Mucosa of rectum (tissue), 2 donors: ENCODE measurements around the gene DLX6.

Experiments used
- H3K27ac ChIP-seq, 2 donors: one replicate each; pipeline ENCODE4 v1.7.0; 2013; ENCODE audit warnings: inconsistent platforms in 2 of 2, low read depth in 2 of 2, low read length in 2 of 2
- H3K27me3 ChIP-seq, 2 donors: one replicate each; pipeline ENCODE4 v1.7.0; 2013; ENCODE audit warnings: low read length in 2 of 2; ENCODE audit not compliant: control insufficient read depth in 2 of 2, insufficient read depth in 2 of 2
- H3K36me3 ChIP-seq, 2 donors: one replicate each; pipeline ENCODE4 v1.7.0; 2013; ENCODE audit warnings: low read length in 2 of 2; ENCODE audit not compliant: control insufficient read depth in 2 of 2, insufficient read depth in 2 of 2
- H3K4me1 ChIP-seq, 2 donors: one replicate each; pipeline ENCODE4 v1.7.0; 2013; ENCODE audit warnings: low read length in 2 of 2, mild to moderate bottlenecking in 1 of 2; ENCODE audit not compliant: control insufficient read depth in 2 of 2, insufficient read depth in 2 of 2
- H3K4me3 ChIP-seq, 2 donors: one replicate each; pipeline ENCODE4 v1.7.0; 2013; ENCODE audit warnings: low read length in 2 of 2
- H3K9ac ChIP-seq, 2 donors: one replicate each; pipeline ENCODE4 v1.7.0; 2013; ENCODE audit warnings: low read length in 2 of 2, low read depth in 1 of 2, mild to moderate bottlenecking in 1 of 2
- H3K9me3 ChIP-seq, 2 donors: one replicate each; pipeline ENCODE4 v1.7.0; 2013; ENCODE audit warnings: low read length in 2 of 2; ENCODE audit not compliant: control insufficient read depth in 2 of 2
- donor health status: healthy.
- donor health status: Normal muscosa, but diverticular disease.

The DLX6 gene

DNA sequence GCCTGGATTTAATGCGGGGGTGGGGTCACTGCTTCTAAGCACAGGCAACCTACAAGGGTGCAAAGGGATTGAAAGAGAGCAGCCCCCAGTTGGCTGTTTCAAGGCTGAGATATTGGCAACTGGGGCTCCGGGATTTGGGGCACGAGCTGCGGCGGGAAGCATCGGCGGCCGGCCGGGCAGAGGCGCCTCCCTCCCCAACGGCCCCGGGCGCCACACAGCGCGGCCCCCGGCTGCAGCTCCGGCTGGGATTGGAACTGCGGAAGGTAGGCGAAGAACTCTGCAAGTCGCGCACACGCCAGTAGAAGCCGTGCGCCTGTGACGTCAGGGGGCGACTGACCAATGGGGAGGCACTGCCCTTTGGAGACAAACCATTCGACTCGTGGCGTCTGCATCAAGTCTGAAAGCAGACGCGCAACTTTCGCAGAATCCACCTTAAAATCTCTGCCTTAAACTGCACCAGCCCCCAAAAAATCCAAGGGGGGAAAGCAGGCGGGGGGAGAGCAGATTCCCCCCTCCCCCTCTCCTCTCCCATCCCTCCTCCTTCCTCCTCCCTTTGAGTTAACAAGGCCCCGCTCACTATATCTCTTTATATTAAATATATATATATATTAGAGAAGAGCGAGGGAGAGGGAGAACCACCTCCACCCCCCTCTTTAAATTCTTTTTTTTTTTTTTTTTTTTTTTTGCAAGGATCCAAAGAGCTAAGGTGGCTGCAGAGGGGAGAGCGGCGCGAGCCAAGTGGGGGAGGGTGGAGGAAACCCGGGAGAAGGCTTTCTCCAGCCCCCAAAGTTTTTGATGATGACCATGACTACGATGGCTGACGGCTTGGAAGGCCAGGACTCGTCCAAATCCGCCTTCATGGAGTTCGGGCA is at the start of gene DLX6:
Gene DLX6, plus strand, starts transcription at position 371 of the 872 bp plus-strand sequence. Its CDS starts 425 bp downstream, at position 796.
- no peak within 1 kb of the TSS for H3K27ac ChIP-seq
- no peaks in the 10 kb centered on the region for H3K36me3 ChIP-seq
- H3K4me3 ChIP-seq, result peak within 1 kb of the TSS; percentile 27 to 32
- no peak within 1 kb of the TSS for H3K9ac ChIP-seq
- no peaks in the 10 kb centered on the region for H3K9me3 ChIP-seq
- peaks cover 3 to 4% of the 10 kb centered on the region in 2 donors for H3K4me1 ChIP-seq
- peaks cover 68 to 81% of the 10 kb centered on the region in 2 donors for H3K27me3 ChIP-seq

DNA sequence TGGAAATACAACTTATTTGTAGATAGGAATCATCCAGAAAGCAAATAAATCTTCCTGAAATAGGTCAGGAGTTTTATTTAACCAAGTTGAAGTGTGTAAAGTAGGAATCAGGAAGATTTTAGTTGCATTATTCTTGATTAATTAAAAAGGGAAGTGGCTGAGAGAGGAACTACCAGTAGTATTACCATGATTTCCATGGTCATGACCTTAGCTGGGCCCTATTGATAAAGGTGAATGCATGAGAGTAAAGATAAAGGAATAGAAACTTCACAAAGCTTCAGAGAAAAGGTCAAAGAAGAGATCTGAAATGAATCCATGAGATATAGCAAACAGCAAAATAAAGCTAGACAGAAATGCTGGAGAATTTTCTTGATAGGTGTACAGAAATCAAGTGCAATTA is 46.2 kb upstream of the DLX6 start:
- Histone ChIP-seq H3K36me3 (no peaks in the 10 kb centered on the region), H3K9ac (no peak overlapping the region), H3K4me3 (no peak overlapping the region), H3K4me1 (no peaks in the 10 kb centered on the region), H3K27ac (no peak overlapping the region), H3K9me3 (no peaks in the 10 kb centered on the region), H3K27me3 (no peaks in the 10 kb centered on the region)

DNA sequence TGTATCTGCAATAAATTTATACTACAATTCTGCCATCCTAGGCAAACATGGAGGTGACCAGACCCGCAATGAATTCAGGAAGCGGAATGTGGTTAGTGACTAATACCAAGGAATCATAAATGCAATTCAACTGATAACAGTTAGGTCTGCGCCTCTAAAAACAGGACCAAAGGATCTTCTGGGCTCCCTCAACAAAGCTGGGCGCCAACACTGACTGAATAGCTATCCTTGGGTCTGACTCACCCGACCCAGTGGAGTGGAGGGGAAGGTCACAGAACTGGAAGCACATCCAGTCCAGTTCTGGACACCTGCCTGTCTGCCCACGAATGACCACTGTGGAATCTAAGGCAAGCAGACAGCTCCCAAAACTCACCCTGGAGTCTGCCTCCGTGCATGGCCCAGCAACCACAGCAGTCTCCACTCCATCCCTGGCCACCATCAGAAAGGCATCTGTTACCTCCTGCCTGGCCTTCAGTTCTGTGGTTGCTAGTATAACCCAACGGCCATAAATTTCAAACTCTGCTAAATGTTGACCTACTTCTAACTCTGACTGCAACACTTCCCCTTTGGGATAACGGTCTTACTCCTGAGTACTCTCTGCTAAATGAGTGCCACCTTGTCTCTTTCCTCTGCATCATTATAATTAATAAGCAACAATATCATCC is 43.0 kb upstream of the DLX6 start:
- H3K27ac ChIP-seq, result no peak overlapping the region
- H3K9ac ChIP-seq, result no peak overlapping the region

DNA sequence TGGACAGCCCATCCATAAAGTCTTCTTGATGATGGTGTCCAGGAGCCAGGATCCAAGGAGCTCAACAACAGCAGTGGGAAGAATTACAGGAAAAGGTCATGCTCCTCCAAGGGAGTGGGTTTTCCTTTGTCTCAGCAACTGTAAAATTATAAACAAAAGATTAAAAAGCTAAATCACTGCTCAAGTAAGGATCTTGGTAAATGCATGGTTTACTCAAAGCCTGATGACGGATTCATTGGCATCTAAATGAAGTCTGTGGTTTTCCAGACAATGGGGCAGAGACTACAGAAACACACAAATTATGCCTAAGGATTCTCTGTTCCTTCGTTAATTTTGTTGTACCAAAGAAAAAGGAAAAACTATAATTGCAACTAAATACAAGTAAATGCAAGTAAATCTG is 36.4 kb upstream of the DLX6 start:
- no peaks in the 10 kb centered on the region for H3K9me3 ChIP-seq
- H3K27me3 ChIP-seq, result peaks cover 0 to 4% of the 10 kb centered on the region in 2 donors
- H3K36me3 ChIP-seq, result no peaks in the 10 kb centered on the region
- H3K9ac ChIP-seq, result no peak overlapping the region
- no peaks in the 10 kb centered on the region for H3K4me1 ChIP-seq
- no peak overlapping the region for H3K27ac ChIP-seq
- no peak overlapping the region for H3K4me3 ChIP-seq

More for the DNA sequence above, 43.0 kb upstream of the DLX6 start:
- H3K4me3 ChIP-seq, result no peak overlapping the region
- no peaks in the 10 kb centered on the region for H3K36me3 ChIP-seq
- no peaks in the 10 kb centered on the region for H3K4me1 ChIP-seq
- no peaks in the 10 kb centered on the region for H3K9me3 ChIP-seq
- no peaks in the 10 kb centered on the region for H3K27me3 ChIP-seq

DNA sequence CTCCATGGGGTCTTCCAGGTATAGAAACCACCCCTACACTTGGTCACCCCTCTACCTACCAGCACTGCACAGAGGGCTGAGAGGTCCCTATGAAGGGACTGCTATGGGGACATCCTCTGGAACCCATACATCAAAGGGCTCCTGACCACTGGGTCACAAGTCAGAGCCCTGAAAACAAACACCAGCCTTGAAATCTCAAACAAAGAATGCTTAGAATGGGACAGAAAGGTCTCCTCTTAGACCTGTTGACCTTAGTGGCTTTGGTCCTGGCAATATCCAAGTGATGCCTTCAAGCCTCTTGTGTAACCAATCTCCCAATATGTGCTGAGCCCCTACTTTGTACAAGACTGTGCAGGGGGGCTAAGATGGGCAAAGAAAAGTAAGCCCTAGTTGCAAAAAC is 34.6 kb upstream of the DLX6 start:
- no peaks in the 10 kb centered on the region for H3K9me3 ChIP-seq
- no peaks in the 10 kb centered on the region for H3K36me3 ChIP-seq
- H3K27ac ChIP-seq, result no peak overlapping the region
- H3K27me3 ChIP-seq, result peaks cover 0 to 4% of the 10 kb centered on the region in 2 donors
- H3K4me3 ChIP-seq, result no peak overlapping the region
- no peak overlapping the region for H3K9ac ChIP-seq
- H3K4me1 ChIP-seq, result no peaks in the 10 kb centered on the region

DNA sequence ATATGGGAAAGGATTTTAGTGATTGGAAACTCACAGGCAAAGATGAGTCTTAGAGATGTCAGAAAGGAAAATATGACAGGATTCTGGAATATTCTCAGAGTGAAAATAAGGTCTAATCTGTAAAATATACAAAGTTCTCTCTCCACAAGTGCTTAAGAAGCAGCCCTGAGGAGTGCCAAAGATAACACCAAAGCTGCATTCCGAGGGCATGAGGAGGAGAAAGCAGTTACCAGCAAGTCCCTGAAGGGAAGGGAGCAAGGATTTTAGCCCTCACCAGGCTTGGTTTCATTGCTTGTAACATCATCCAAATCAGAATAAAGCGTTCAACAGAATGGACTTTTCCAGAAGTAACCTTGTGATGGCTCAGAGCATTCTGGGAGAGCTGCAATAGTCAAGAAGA is 31.4 kb upstream of the DLX6 start:
- Histone ChIP-seq H3K4me3 (no peak overlapping the region), H3K4me1 (no peaks in the 10 kb centered on the region)

DNA sequence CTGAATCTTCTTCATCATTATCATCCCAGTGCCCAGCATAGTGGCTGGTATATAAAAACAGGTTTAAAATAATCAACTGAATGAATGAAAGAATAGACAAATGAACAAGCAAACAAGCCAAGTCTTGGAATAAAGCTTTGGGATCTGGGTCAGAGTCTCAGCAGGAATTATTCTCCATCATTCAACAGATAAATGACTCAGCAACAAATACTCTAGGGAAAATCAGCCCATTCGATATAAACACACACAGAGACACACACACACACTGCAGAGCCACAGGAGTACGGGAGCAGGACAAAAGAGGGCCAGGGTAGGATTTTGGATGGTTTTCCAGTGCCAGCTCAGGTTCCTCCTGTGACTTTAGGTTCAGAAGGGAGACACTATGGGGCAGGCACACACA is 29.2 kb upstream of the DLX6 start:
- Histone ChIP-seq H3K4me3 (no peak overlapping the region), H3K27ac (no peak overlapping the region), H3K27me3 (peaks cover 0 to under 1% of the 10 kb centered on the region in 2 donors), H3K4me1 (no peaks in the 10 kb centered on the region), H3K36me3 (no peaks in the 10 kb centered on the region), H3K9me3 (no peaks in the 10 kb centered on the region), H3K9ac (no peak overlapping the region)

More for the DNA sequence above, 31.4 kb upstream of the DLX6 start:
- Histone ChIP-seq H3K9me3 (no peaks in the 10 kb centered on the region), H3K9ac (no peak overlapping the region), H3K27ac (no peak overlapping the region), H3K27me3 (peaks cover 0 to 4% of the 10 kb centered on the region in 2 donors), H3K36me3 (no peaks in the 10 kb centered on the region)

DNA sequence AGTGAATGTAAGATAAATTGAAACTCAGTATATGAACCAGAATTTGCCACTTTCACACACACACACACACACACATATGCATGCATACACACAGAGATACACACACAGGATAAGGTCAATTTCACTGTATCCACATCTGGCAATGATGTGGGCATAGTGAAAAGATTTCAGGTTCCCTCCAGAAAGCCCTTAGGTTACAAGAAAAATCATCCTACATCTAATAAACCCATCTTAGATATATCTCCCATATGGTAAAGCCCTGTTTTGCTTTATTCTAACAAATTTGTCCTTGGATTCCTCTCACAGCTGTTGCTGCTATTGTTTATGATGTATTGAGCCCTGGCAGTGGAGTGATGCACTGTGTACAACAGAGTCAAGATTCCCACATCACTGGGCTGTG is 27.9 kb upstream of the DLX6 start:
- Histone ChIP-seq H3K9ac (no peak overlapping the region), H3K4me1 (no peaks in the 10 kb centered on the region), H3K9me3 (no peaks in the 10 kb centered on the region), H3K36me3 (no peaks in the 10 kb centered on the region), H3K4me3 (no peak overlapping the region), H3K27ac (no peak overlapping the region), H3K27me3 (no peaks in the 10 kb centered on the region)

DNA sequence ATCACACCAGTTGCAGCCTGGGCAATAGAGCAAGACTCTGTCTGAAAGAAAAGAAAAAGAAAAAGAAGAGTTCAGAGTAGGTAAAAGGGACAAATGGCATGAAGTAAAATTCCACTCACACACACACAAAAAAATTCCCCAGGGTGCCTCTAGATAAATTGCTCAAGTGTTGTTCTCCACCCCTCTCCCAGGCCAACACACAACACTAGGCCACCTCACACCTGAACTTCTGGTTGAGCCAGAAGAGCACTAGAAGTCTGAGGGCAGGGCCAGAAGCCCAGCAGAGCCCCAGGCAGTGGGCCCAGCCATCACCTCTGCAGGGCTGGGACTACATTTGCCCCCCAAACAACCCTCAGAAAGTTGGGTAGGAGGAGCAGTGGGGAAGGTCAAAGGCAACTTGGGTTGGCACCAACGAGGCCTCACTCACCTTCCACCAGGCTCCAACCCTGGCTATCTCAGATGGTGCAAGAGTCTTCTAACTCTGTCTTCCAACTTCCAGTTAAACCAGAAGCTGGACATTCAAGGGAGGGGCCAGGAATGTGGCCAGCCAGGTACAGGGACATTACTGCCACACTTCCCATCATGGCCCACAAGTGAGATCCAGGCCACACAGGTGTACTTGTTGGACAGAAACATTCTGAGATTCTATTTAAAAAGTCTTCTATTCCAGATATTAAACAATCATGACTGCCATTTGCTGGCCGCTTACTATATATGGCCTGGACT is 25.6 kb upstream of the DLX6 start:
- Histone ChIP-seq H3K4me3 (no peak overlapping the region), H3K27ac (no peak overlapping the region), H3K36me3 (no peaks in the 10 kb centered on the region), H3K4me1 (no peaks in the 10 kb centered on the region), H3K9ac (no peak overlapping the region), H3K9me3 (no peaks in the 10 kb centered on the region), H3K27me3 (no peaks in the 10 kb centered on the region)

DNA sequence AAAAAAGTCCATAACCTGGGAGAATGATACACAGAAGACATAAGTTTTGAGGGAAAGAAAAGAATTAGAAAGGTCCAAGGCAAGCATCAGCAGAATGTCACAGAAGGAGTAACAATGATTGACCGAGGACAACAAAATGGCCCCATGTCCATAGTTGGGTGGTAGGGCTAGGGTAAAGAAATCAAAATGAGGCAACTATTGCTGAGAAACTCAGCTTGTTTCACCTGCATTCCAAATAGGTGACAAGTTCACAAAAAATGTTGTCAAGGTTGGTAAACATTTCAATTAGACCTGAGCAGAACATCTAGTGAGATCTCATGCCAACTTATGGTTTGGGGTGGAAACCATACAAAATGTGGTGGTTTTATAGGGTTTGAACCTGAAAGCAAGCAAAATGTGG is 22.8 kb upstream of the DLX6 start:
- H3K9ac ChIP-seq, result no peak overlapping the region
- no peak overlapping the region for H3K4me3 ChIP-seq
- H3K36me3 ChIP-seq, result no peaks in the 10 kb centered on the region
- H3K4me1 ChIP-seq, result no peaks in the 10 kb centered on the region
- no peaks in the 10 kb centered on the region for H3K9me3 ChIP-seq
- no peak overlapping the region for H3K27ac ChIP-seq
- H3K27me3 ChIP-seq, result peaks cover 0 to 11% of the 10 kb centered on the region in 2 donors
